GM12892 (cell line): ENCODE data around the gene RBMS1.

Experiments
- POLR2A ChIP-seq: IDR thresholded peaks from 2 replicates; pipeline ENCODE4 v1.6.1; 2011; ENCODE audit warnings: low read depth, low read length, control low read depth
- POLR2AphosphoS5 ChIP-seq: IDR thresholded peaks from 2 replicates; pipeline ENCODE4 v1.6.1; 2011; ENCODE audit warnings: low read depth, low read length, control low read depth

DNA sequence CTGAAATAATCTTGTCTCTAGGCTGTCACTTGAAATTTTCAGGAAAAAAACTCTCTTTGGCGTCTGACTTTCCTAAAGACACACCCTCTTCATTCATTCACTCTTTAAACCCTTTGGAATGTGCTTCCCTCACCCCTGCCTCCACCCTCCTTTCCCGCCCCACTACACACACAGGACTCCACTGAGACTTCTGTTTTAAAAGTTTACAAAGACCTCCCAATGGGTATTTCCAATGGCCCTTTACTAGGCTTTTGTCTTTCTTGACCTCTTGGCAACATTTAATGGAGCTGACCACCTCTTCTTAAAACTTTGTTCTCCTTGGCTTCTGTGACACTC is 96.1 kb downstream of the RBMS1 start:
- TF ChIP-seq POLR2A (no peak), POLR2AphosphoS5 (no peak)
